Duodenal mucosa (tissue), 2 donors: ENCODE data around the gene NOD1.
"Not testable (repeated sequence)": the region's sequence is repeated elsewhere in the genome, so short reads cannot be mapped to it uniquely, and the experiment has no call there.

Source experiments
- H3K27ac ChIP-seq: one replicate; pipeline ENCODE4 v1.7.0; 2013; ENCODE audit warnings: low read depth, low read length
- H3K27me3 ChIP-seq, 2 donors: one replicate each; pipeline ENCODE4 v1.7.0; 2013; ENCODE audit warnings: low read length in 2 of 2, control low read depth in 1 of 2; ENCODE audit not compliant: insufficient read depth in 2 of 2, control insufficient read depth in 1 of 2
- H3K36me3 ChIP-seq, 2 donors: one replicate each; pipeline ENCODE4 v1.7.0; 2013; ENCODE audit warnings: low read length in 2 of 2, control low read depth in 1 of 2; ENCODE audit not compliant: insufficient read depth in 2 of 2, control insufficient read depth in 1 of 2
- H3K4me1 ChIP-seq, 2 donors: one replicate each; pipeline ENCODE4 v1.7.0; 2013; ENCODE audit warnings: low read length in 2 of 2, control low read depth in 1 of 2; ENCODE audit not compliant: insufficient read depth in 2 of 2, control insufficient read depth in 1 of 2
- H3K4me3 ChIP-seq, 2 donors: one replicate each; pipeline ENCODE4 v1.7.0; 2013; ENCODE audit warnings: low read length in 2 of 2, low read depth in 1 of 2
- H3K9ac ChIP-seq, 2 donors: one replicate each; pipeline ENCODE4 v1.7.0; 2013; ENCODE audit warnings: low read length in 2 of 2, low read depth in 1 of 2
- H3K9me3 ChIP-seq, 2 donors: one replicate each; pipeline ENCODE4 v1.7.0; 2013; ENCODE audit warnings: low read length in 2 of 2, control low read depth in 1 of 2; ENCODE audit not compliant: control insufficient read depth in 1 of 2

NOD1 gene

GRCh38 chr7:30405179-30405578, 73.4 kb downstream of the NOD1 start:
- Histone ChIP-seq H3K27me3 (no peaks in the 10 kb centered on the region), H3K9ac (no peak overlapping the region), H3K9me3 (no peaks in the 10 kb centered on the region), H3K36me3 (peaks cover 5 to 9% of the 10 kb centered on the region in 2 donors), H3K4me3 (no peak overlapping the region), H3K4me1 (no peaks in the 10 kb centered on the region), H3K27ac (no peak overlapping the region)

- H3K4me3 ChIP-seq, result no peak overlapping the region
- no peaks in the 10 kb centered on the region for H3K9me3 ChIP-seq
- H3K9ac ChIP-seq, result no peak overlapping the region
- H3K27ac ChIP-seq, result no peak overlapping the region
- no peaks in the 10 kb centered on the region for H3K4me1 ChIP-seq
- peaks cover 5 to 9% of the 10 kb centered on the region in 2 donors for H3K36me3 ChIP-seq
- no peaks in the 10 kb centered on the region for H3K27me3 ChIP-seq
Measured at GRCh38 chr7:30403477-30403876, 75.1 kb downstream of the NOD1 start.

GRCh38 chr7:30396389-30396788, 82.2 kb downstream of the NOD1 start:
- H3K4me1 ChIP-seq, result no peaks in the 10 kb centered on the region
- H3K9me3 ChIP-seq, result no peaks in the 10 kb centered on the region
- no peak overlapping the region for H3K4me3 ChIP-seq
- H3K27ac ChIP-seq, result no peak overlapping the region
- H3K9ac ChIP-seq, result no peak overlapping the region
- H3K36me3 ChIP-seq, result no peaks in the 10 kb centered on the region
- H3K27me3 ChIP-seq, result no peaks in the 10 kb centered on the region

GRCh38 chr7:30395676-30396075, 82.9 kb downstream of the NOD1 start:
- Histone ChIP-seq H3K4me3 (no peak overlapping the region), H3K36me3 (no peaks in the 10 kb centered on the region), H3K27me3 (no peaks in the 10 kb centered on the region), H3K4me1 (no peaks in the 10 kb centered on the region), H3K9ac (no peak overlapping the region), H3K27ac (no peak overlapping the region), H3K9me3 (no peaks in the 10 kb centered on the region)

- H3K9me3 ChIP-seq, result no peaks in the 10 kb centered on the region
- no peak overlapping the region for H3K4me3 ChIP-seq
- H3K27ac ChIP-seq, result no peak overlapping the region
- H3K4me1 ChIP-seq, result no peaks in the 10 kb centered on the region
- no peak overlapping the region for H3K9ac ChIP-seq
- no peaks in the 10 kb centered on the region for H3K36me3 ChIP-seq
- no peaks in the 10 kb centered on the region for H3K27me3 ChIP-seq
Measured at GRCh38 chr7:30391806-30392205, 86.8 kb downstream of the NOD1 start.

- Histone ChIP-seq H3K9me3 (no peaks in the 10 kb centered on the region), H3K9ac (no peak overlapping the region), H3K4me1 (no peaks in the 10 kb centered on the region), H3K27me3 (no peaks in the 10 kb centered on the region), H3K36me3 (no peaks in the 10 kb centered on the region), H3K4me3 (no peak overlapping the region), H3K27ac (no peak overlapping the region)
Measured at GRCh38 chr7:30390736-30391636, 87.6 kb downstream of the NOD1 start.

- Histone ChIP-seq H3K36me3 (no peaks in the 10 kb centered on the region), H3K4me3 (no peak overlapping the region), H3K27ac (no peak overlapping the region), H3K9ac (no peak overlapping the region), H3K4me1 (no peaks in the 10 kb centered on the region), H3K9me3 (no peaks in the 10 kb centered on the region), H3K27me3 (no peaks in the 10 kb centered on the region)
Measured at GRCh38 chr7:30389791-30390190, 88.8 kb downstream of the NOD1 start.

GRCh38 chr7:30382607-30383006, 96.0 kb downstream of the NOD1 start:
- H3K36me3 ChIP-seq, result no peaks in the 10 kb centered on the region
- no peaks in the 10 kb centered on the region for H3K27me3 ChIP-seq
- no peak overlapping the region for H3K4me3 ChIP-seq
- H3K27ac ChIP-seq, result no peak overlapping the region
- H3K9ac ChIP-seq, result no peak overlapping the region
- peaks cover 0 to 2% of the 10 kb centered on the region in 2 donors for H3K9me3 ChIP-seq
- no peaks in the 10 kb centered on the region for H3K4me1 ChIP-seq

- H3K9ac ChIP-seq, H3K4me3 ChIP-seq, H3K36me3 ChIP-seq: not testable (repeated sequence)
Measured at GRCh38 chr7:30380824-30381223, 97.8 kb downstream of the NOD1 start.

GRCh38 chr7:30380294-30380693, 98.3 kb downstream of the NOD1 start:
- Histone ChIP-seq H3K4me3 (no peak overlapping the region), H3K27ac (no peak overlapping the region), H3K4me1 (no peaks in the 10 kb centered on the region), H3K9me3 (peaks cover 0 to 2% of the 10 kb centered on the region in 2 donors), H3K36me3 (no peaks in the 10 kb centered on the region), H3K9ac (no peak overlapping the region), H3K27me3 (no peaks in the 10 kb centered on the region)

More at GRCh38 chr7:30380824-30381223, 97.8 kb downstream of the NOD1 start:
- not testable (repeated sequence) for H3K27ac ChIP-seq, H3K4me1 ChIP-seq, H3K9me3 ChIP-seq, H3K27me3 ChIP-seq
